ENCODE measurements around the gene TP53BP1.
"Not testable (repeated sequence)": the region's sequence is repeated elsewhere in the genome, so short reads cannot be mapped to it uniquely, and the experiment has no call there.

Gene TP53BP1

GRCh38 chr15:43434446-43434845 is 58.5 kb downstream of the TP53BP1 start:
- no peak for DNase-seq
- in situ Hi-C loops (cut with HindIII; ENCODE audit: low pct_ligation_motif_present, low pct_unique_long_range_greater_than_20kb, low sequenced_read_pairs): no loop called here

- in situ Hi-C loops (cut with HindIII; ENCODE audit: low pct_ligation_motif_present, low pct_unique_long_range_greater_than_20kb, low sequenced_read_pairs): no loop called here
- no peak for DNase-seq
Measured at GRCh38 chr15:43433661-43434303, 59.2 kb downstream of the TP53BP1 start.

- in situ Hi-C loops (cut with HindIII; ENCODE audit: low pct_ligation_motif_present, low pct_unique_long_range_greater_than_20kb, low sequenced_read_pairs): no loop called here
Measured at GRCh38 chr15:43433165-43433564, 59.8 kb downstream of the TP53BP1 start.

GRCh38 chr15:43429687-43430086 is 63.3 kb downstream of the TP53BP1 start:
- in situ Hi-C loops (cut with HindIII; ENCODE audit: low pct_ligation_motif_present, low pct_unique_long_range_greater_than_20kb, low sequenced_read_pairs): no loop called here
- no peak for DNase-seq

More at GRCh38 chr15:43433165-43433564, 59.8 kb downstream of the TP53BP1 start:
- no peak for DNase-seq

- in situ Hi-C loops (cut with HindIII; ENCODE audit: low pct_ligation_motif_present, low pct_unique_long_range_greater_than_20kb, low sequenced_read_pairs): no loop called here
- DNase-seq: no peak
Measured at GRCh38 chr15:43423793-43424192, 69.2 kb downstream of the TP53BP1 start.

- no peak for DNase-seq
- in situ Hi-C loops (cut with HindIII; ENCODE audit: low pct_ligation_motif_present, low pct_unique_long_range_greater_than_20kb, low sequenced_read_pairs): no loop called here
Measured at GRCh38 chr15:43420876-43421275, 72.1 kb downstream of the TP53BP1 start.

- in situ Hi-C loops (cut with HindIII; ENCODE audit: low pct_ligation_motif_present, low pct_unique_long_range_greater_than_20kb, low sequenced_read_pairs): no loop called here
Measured at GRCh38 chr15:43420435-43420834, 72.5 kb downstream of the TP53BP1 start.

GRCh38 chr15:43414196-43414595 is 78.8 kb downstream of the TP53BP1 start:
- no peak for DNase-seq
- in situ Hi-C loops (cut with HindIII; ENCODE audit: low pct_ligation_motif_present, low pct_unique_long_range_greater_than_20kb, low sequenced_read_pairs): no loop called here

More at GRCh38 chr15:43420435-43420834, 72.5 kb downstream of the TP53BP1 start:
- DNase-seq: no peak

GRCh38 chr15:43412096-43412495 is 80.9 kb downstream of the TP53BP1 start:
- no peak for DNase-seq
- in situ Hi-C loops (cut with HindIII; ENCODE audit: low pct_ligation_motif_present, low pct_unique_long_range_greater_than_20kb, low sequenced_read_pairs): no loop called here

GRCh38 chr15:43410572-43411214 is 82.3 kb downstream of the TP53BP1 start:
- in situ Hi-C loops (cut with HindIII; ENCODE audit: low pct_ligation_motif_present, low pct_unique_long_range_greater_than_20kb, low sequenced_read_pairs): no loop called here
- no peak for DNase-seq

GRCh38 chr15:43408789-43409188 is 84.2 kb downstream of the TP53BP1 start:
- DNase-seq: no peak
- in situ Hi-C loops (cut with HindIII; ENCODE audit: low pct_ligation_motif_present, low pct_unique_long_range_greater_than_20kb, low sequenced_read_pairs): no loop called here

- in situ Hi-C loops (cut with HindIII; ENCODE audit: low pct_ligation_motif_present, low pct_unique_long_range_greater_than_20kb, low sequenced_read_pairs): no loop called here
- no peak for DNase-seq
Measured at GRCh38 chr15:43406808-43407207, 86.1 kb downstream of the TP53BP1 start.

GRCh38 chr15:43406189-43406588 is 86.8 kb downstream of the TP53BP1 start:
- DNase-seq: no peak
- in situ Hi-C loops (cut with HindIII; ENCODE audit: low pct_ligation_motif_present, low pct_unique_long_range_greater_than_20kb, low sequenced_read_pairs): no loop called here

- no peak for DNase-seq
- in situ Hi-C loops (cut with HindIII; ENCODE audit: low pct_ligation_motif_present, low pct_unique_long_range_greater_than_20kb, low sequenced_read_pairs): no loop called here
Measured at GRCh38 chr15:43404130-43404529, 88.8 kb downstream of the TP53BP1 start.

GRCh38 chr15:43403616-43404015 is 89.3 kb downstream of the TP53BP1 start:
- DNase-seq: no peak
- in situ Hi-C loops (cut with HindIII; ENCODE audit: low pct_ligation_motif_present, low pct_unique_long_range_greater_than_20kb, low sequenced_read_pairs): no loop called here

GRCh38 chr15:43402255-43402654 is 90.7 kb downstream of the TP53BP1 start:
- DNase-seq: no peak
- in situ Hi-C loops (cut with HindIII; ENCODE audit: low pct_ligation_motif_present, low pct_unique_long_range_greater_than_20kb, low sequenced_read_pairs): no loop called here

- DNase-seq; in situ Hi-C loops (cut with HindIII; ENCODE audit: low pct_ligation_motif_present, low pct_unique_long_range_greater_than_20kb, low sequenced_read_pairs): not testable (repeated sequence)
Measured at GRCh38 chr15:43393592-43393991, 99.4 kb downstream of the TP53BP1 start.

GRCh38 chr15:43390723-43391122 is 102.2 kb downstream of the TP53BP1 start:
- in situ Hi-C loops (cut with HindIII; ENCODE audit: low pct_ligation_motif_present, low pct_unique_long_range_greater_than_20kb, low sequenced_read_pairs): no loop called here
- DNase-seq: no peak

- DNase-seq: no peak
- in situ Hi-C loops (cut with HindIII; ENCODE audit: low pct_ligation_motif_present, low pct_unique_long_range_greater_than_20kb, low sequenced_read_pairs): no loop called here
Measured at GRCh38 chr15:43383070-43383469, 109.9 kb downstream of the TP53BP1 start.

GRCh38 chr15:43382310-43382709 is 110.6 kb downstream of the TP53BP1 start:
- in situ Hi-C loops (cut with HindIII; ENCODE audit: low pct_ligation_motif_present, low pct_unique_long_range_greater_than_20kb, low sequenced_read_pairs): no loop called here
- DNase-seq: no peak
